NCI-H446 treated with DMSO at 0.1 percent for 48 hours (cell line): ENCODE data around the gene TENT4B.

ENCODE experiments used
- DNase-seq: peaks from one replicate; lab custom pipeline; 2025; lab: John Stamatoyannopoulos, UW

Gene TENT4B

DNA sequence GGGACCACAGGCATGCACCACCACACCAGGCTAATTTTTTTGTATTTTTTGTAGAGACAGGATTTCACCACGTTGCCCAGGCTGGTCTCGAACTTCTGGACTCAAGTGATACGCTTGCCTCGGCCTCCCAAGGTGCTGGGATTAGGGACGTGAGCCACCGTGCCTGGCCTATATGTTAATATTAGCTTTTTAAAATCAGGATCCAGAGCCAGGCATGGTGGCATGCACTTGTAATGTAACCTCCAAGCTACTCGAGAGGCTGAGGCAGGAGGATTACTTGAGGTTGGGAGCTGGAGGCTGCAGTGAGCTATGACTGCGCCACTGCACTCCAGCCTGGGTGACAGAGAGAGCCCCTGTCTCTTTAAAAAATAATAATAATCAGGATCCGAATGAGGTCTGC is 104.8 kb downstream of the TENT4B start:
- DNase-seq, result no peak

DNA sequence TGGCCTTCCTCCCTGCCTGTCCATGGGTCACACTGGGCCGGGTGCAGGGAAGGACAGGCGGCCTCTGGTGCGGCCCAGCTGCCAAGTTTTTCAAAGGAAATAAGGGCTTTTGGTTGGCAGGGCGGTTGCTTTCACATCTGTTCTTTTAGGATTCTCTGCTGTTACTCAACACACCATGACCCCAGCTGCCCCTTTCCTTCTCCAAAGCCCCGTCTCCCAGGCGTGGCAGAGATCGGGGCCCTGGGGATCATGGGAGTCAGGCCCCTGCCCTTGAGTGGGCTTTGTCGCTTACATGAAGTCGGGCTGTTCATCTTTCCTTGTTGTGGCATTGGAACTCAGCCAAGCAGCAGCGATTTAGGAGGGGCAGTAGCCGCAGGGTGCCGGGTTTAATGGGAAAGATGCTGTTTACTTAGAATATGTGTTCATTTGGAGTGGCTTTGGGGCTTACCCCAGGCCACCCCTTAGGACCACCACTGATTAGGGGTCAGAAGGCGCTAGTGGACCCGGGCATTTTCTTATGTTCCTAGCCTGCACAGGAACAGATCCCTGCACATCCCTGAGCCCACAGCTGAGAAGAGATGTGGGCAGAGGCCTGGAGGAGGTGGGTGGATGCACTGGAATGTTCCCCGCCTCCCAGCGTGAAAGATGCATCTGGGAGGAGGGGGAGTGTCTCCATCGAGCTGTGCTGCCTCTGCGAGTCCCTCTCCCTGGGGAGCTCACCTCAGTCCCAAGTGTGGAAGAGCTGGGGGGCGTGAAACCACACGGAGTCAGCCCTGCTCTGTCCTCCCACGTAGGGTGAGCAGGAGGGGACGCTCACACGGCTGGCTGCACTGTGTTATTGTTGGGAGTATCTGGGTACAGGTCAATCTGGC is 106.5 kb downstream of the TENT4B start:
- DNase-seq, result no peak

DNA sequence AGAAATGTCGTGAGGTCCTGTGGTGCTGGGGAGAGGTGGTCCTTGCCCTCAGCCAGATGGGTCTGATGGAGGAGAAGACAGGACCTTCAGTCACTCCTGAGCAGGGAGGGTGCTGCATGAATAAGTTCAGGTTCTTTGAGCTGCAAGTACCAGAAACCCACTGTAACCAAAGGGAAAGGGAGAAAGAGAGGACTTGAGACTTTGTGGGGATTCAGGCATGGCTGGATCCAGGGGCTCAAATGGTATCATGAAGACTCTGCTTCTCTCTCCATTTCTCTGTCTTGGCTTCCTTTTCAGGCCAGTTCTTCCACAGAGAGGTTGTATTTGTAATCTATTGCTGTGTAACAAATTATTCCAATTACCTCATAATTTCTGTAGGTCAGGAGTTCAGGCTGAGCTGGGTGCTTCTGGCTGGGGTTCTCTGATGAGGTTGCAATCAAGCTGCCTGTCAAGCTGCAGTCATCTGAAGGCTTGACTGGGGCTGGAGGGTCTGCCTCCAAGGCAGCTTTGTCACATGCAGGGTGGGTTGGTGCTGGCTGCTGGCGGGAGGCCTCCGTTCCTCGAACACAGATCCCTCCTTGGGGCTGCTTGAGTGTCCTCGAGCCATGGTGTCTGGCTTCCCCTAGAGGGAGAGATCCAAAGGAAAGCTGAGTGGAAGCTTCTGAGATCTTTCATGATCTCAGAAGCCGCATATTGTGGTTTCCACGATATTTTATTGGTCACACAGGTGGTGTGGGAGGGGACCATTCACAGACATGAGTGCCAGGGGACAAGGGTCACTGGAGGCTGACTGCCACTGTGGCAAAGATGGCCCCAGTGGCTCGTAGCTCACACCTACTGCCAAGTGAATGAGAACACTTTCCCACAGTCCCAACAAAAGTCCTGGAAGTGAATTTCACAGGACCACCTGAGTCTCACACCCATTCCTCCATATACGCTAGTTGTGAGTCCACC is 107.4 kb downstream of the TENT4B start:
- DNase-seq, result no peak

DNA sequence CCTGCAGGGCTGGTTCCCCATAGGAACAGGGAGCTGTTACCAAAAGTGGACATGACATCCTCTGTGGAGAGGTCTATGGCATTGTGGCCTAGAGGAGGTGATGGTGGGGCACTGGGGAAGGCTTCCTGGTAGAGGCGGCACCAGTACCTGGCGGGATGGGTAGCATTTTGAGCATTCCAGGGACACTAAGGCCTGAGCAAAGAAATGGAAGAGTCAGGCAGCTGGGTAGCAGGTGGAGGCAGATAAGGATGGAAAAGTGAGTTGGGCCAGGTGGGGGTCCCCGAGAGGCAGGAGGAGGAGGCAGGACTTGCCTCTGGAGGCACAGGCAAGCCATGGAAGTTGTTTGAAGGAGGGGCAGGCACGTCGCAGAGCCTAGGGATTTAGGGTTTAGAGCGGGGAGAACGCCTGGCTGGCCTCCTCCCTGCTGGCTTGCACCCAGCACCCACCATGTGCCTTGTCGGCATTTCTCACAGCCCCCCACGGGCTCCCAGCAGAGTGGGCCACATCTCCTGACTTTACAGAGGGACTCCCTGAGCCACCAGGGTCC is 108.1 kb downstream of the TENT4B start:
- DNase-seq, result no peak

DNA sequence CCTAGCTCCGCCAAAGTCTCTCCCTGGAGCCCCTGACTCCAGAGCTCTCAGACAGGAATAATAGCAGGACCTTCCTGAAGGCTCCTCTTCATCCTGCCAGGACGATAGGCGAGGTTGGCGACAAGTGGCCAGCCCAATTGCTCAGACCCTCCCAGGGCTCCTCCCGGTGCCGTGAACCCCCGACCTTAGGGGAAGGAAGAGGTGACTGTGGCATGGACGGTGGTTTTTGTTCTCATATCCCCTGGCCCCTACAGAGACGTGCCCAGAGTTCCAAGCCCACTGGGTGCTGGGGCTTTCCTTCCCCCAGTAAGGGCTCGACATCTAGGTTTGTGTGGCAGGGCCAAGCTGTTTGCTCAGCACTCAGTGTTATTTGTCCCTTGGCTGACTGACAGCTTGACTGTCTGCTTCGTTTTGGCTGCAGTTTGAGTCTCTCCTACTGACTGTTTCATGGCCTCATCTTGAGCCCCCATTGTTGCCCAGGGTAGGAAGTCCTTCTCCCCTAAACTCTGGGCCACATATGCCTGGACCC is 108.7 kb downstream of the TENT4B start:
- DNase-seq, result no peak

DNA sequence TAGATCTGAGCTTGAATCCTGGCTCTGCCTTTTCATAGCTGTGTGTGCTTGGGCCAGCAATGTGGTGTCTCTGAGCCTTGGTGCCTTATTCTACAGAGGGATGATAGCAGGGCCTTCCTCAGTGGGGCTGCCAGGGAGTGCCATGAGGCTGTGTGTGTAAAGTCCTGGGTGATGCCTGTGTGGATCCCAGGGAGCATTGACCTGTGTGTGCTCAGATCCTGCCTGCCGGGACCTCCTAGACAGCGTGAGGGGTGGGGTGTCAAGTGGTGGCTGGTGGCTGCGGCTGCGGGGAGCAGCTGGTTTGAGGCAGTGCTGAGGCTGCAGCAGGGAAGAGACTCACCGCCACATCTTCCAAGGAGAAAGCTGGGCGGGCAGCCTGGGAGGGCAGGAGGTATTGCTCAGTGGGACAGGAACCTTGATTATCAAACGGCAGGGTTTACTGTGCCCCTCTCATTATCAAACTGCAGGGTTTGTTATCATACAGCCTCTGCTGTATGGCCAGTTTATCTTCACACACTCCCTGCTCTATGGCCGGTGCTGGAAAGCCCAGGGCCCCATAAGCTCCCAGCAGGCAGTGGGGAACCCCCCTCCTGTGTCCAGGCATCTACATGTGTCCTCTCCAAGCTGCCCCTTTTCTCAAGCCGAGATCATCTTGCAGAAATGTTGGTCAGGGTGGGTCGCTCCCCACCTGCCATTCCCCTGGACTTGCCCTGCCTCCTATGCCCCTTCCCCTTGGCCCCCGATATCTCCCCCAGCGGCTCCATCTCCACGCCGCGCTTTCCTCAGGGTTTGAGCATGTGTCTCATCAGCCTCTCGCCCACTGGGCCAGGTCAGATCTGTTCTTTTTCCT is 110.2 kb downstream of the TENT4B start:
- no peak for DNase-seq

DNA sequence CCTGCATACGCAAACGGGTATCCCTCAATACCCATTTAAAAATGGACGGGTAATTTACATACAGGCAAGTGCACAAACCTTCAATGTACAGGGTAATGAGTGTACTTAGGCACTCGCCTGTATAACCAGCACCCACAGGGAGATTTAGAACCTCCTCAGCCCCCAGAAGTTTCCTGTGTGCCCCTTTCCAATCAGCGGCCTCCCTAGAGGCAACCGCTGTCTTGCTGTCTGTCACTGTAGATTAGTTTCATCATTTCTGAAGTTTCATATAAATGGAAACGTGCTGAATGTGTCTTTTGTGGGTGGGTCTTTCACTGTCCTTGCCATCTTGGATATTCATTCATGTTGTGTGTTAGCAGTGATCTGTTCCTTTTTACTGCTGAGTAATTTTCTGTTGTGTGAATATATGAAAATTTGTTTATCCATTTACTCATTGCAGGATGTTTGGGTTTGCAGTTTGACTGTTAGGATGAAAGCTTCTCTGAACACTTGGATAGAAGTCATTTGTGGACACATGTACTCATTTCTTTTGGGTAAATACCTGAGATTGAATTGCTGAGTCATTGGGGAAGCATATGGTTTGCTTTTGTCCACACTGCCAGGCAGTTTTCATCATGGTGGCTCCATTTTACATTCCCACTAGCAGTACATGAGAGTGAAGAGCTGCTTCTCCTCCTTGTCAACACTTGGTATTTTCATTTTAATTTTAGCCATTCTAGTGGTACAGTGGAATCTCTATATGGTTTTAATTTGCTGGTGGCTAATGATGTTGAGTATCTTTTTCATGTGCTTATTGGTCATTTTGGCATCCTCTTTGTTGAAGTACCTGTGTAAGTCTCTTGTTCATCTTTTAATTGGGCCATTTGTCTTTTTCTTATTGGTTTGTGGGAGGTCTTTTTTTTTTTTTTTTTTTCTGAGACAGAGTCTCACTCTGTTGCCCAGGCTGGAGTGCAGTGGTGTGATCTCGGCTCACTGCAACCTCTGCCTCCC is 111.1 kb downstream of the TENT4B start:
- DNase-seq, result no peak

DNA sequence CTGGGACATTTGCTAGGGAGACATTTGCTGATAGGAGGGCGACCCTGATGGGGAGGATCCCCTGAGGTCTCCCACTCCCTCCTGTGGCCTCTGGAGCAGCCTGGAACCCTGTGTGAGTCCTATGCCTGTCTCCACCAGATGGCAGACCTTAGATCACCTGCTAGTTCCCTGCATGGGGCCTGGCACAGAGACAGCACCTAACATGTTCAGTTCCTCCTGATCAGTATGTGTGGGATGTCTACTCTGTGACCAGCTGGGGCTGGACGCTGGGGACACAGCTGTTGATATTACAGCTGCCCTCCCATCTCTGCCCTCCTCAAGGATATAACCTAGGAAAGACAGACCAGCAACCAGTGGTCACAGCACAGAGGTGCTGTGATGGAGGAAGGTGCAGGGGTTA is 112.2 kb downstream of the TENT4B start:
- no peak for DNase-seq

GRCh38 chr16:50265716-50266336 is 112.7 kb downstream of the TENT4B start:
- DNase-seq, result no peak

GRCh38 chr16:50266337-50267091 is 113.4 kb downstream of the TENT4B start, which contains the start of gene ADCY7:
Gene ADCY7, plus strand, starts transcription at chr16:50266551. Its CDS starts 21,629 bp downstream, at chr16:50288180.
- no peak for DNase-seq

- DNase-seq, result no peak
These were observed 114.1 kb downstream of the TENT4B start for GRCh38 chr16:50267151-50267631.

GRCh38 chr16:50267651-50268050 is 114.5 kb downstream of the TENT4B start:
- DNase-seq, result no peak

DNA sequence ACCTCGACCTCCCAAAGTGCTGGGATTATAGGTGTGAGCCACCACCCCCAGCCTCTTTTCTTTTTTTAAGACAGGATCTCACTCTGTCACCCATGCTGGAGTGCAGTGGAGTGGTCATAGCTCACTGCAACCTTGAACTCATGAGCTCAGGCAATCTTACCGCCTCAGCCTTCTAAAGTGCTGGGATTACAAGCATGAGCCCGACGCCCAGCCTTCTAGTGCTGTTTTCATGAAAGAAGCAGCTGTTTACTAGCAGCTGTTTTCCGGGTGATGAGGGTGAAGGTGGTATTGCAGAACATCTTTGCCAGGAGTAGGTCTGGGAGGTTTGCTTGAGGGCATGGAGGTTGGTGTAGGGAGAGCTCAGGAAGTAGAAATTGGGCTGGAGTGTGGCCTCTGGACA is 115.2 kb downstream of the TENT4B start:
- no peak for DNase-seq

- DNase-seq, result no peak
These were observed 116.1 kb downstream of the TENT4B start for GRCh38 chr16:50269061-50269705.

DNA sequence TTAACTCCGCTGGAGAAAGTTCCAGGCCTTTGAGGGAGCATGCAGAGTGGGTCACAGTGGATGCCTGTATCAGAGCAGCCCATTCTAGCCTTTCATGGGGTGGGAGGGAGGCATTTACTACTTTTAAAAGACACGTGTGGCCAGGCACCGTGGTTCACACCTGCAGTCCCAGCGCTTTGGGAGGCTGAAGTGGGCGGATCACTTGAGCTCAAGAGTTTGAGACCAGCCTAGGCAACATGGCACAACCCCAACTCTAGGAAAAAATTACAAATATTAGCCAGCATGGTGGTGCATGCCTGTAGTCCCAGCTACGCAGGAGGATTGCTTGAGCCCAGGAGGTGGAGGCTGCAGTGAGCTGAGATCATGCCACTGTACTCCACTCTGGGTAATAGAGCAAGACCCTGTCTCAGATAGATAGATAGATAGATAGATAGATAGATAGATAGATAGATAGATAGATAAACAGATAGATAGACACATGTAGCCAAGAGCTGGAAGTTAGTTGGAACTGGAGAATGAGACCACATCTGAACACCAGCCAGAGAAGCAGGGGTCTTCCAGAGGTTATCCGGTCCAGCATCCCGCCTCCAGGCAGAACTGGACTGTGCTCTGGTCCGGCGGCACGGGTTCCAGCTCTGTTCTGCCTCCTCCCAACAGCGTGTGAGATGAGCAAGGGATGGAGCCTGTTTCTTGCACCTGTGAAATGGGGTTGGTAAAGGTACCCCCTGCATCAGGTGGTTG is 116.8 kb downstream of the TENT4B start:
- DNase-seq, result no peak

- DNase-seq, result no peak
These were observed 117.5 kb downstream of the TENT4B start for GRCh38 chr16:50270510-50271147.
